GM21381 (cell line): ENCODE data around the gene JAGN1.
"Not testable (repeated sequence)": the region's sequence is repeated elsewhere in the genome, so short reads cannot be mapped to it uniquely, and the experiment has no call there.

Experiments
- ATAC-seq: cut with Tn5 transposase; IDR thresholded peaks from one replicate; pipeline ENCODE4 v1.9.1; 2021; ENCODE audit warnings: mild to moderate bottlenecking, moderate library complexity; ENCODE audit not compliant: unreplicated experiment

The JAGN1 gene

DNA sequence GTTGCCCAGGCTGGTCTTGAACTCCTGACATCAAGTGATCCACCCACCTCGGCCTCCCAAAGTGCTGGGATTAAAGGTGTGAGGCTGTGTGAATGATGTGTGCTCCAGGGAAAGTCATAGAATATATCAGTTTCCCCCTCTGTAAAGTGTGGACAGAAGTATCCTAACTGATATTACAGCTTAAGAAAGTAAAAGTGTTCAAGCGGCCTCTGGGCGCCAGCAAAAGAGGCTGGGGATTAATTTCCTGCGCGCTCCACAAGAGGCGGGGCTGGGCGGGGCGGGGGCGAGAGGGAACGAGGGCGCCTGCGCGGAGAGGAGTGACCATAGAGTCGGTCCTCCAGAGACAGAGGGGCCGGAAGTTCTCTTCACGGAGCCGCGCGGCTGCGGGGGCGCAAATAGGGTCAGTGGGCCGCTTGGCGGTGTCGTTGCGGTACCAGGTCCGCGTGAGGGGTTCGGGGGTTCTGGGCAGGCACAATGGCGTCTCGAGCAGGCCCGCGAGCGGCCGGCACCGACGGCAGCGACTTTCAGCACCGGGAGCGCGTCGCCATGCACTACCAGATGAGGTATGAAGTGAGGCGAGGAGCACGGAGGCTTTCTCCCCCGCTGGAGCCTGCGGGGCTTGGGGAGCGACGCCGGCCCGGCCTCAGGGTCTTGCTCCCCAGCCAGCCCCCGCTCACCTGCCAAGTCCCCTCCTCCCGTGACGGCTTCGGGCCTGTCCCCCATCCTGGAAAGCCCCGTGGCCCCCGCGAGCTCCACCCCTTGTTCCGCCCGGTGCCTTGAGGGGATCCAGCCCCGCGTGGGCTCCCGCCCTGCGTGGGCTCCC is at the start of gene JAGN1:
JAGN1 (plus strand) TSS at position 362 of the 823 bp plus-strand sequence; CDS start at position 475, 113 bp downstream.
- peak; percentile 73 for ATAC-seq

DNA sequence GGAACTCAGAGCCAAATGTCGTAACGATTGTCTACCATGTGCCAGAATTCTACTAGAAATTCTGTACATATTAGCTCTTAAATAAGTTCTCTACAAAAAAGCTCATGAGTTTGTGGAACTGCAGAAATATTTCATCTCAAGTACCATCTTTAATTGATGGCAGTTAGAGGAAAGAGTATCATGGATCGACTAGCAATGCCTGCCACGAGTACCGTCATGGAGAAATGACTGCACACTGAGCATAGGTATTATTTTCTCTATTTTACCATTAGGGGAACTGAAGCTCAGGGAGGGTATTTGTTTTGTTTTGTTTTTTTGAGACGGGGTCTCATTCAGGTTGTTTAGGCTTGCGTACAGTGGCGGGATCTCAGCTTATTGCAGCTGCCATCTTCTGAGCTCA is 49.4 kb upstream of the JAGN1 start:
- ATAC-seq = no peak

DNA sequence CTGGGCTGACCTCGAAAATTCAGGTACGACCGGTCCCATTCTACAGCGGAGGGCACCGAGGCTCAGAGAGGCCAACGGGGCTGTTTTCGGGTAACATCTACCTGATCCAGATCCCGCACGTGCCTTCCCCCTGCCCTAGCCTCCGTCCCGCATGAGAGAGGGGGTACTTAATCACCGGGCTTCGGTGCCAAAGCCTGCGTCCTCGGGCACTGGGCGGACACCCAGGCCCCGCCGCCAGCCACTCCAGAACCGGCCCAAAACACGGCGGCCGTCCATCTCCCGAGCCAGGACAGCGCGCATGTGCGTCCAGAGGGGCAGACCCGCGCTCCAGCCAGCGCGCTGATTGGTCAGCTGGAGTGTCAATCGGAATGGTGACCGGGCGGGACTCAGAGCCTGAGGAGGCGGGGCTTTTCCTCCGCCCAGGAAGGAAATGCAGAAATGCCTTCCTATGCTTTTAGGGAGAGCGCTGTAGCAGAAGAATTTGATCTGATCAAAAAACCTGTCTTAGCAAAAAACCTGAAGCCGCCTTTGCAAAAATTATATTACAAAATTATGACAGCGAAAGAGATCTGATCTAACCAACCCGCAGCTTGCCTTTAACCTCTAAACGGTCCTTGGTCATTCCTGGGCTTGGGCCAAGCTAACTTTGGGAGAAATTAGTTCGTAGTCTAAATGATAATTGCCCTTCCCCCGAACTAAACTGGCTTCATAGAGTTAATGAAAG is 46.5 kb upstream of the JAGN1 start, which contains the start of gene RPUSD3:
RPUSD3 (minus strand) TSS at position 294 of the 724 bp plus-strand sequence; CDS start at position 276, 18 bp downstream.
- ATAC-seq = peak; percentile 97

DNA sequence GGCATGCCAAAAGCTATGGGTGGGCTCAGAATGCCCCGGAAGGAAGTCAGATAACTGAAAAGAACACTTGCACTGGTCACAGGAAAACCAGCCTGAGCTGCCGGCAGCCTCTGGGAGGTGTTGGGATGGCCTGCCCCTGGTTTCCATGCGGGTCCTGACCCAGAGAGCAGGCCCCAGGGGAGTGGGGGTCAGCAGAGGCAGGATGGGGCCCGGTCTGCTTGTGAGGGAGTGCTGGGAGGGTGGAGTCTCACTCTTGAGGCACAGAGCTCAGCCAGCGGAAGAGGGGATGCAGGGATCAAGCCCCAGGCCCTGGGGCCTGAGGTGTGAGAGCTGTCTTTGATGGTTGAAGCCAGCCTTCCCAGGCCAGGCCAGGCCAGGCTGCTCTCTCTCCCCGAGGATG is 44.2 kb upstream of the JAGN1 start:
- no peak for ATAC-seq

DNA sequence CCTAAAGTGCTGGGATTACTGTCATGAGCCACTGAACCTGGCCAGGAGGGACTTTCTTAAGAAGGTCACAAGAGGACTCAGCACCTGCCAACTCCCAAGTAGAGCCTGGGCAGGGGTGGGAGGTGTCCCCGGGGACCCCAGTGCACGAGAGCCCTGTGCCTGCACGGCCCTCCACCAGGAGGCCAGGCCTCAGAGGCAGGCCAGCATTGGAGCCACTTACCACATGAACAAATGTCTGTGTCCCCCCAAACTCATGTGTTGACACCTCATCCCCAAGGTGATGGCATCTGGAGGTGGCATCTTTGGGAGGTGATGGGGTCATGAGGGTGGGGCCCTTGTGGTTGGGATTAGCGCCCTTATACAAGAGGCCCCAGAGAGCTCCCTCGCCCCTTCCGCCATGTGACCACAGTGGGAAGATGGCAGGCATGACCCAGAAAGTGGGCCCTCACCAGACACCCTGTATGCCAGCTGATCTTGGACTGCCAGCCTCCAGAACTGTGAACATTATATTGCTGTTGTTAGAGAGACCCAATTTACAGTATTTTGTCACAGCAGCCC is 43.4 kb upstream of the JAGN1 start:
- no peak for ATAC-seq

DNA sequence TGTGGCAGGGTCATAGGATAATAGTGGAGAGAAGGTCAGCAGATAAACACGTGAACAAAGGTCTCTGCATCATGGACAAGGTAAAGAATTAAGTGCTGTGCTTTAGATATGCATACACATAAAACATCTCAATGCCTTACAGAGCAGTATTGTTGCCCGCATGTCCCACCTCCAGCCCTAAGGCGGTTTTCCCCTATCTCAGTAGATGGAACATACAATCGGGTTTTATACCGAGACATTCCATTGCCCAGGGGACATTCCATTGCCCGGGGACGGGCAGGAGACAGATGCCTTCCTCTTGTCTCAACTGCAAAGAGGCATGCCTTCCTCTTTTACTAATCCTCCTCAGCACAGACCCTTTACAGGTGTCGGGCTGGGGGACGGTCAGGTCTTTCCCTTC is 42.5 kb upstream of the JAGN1 start:
- not testable (repeated sequence) for ATAC-seq

DNA sequence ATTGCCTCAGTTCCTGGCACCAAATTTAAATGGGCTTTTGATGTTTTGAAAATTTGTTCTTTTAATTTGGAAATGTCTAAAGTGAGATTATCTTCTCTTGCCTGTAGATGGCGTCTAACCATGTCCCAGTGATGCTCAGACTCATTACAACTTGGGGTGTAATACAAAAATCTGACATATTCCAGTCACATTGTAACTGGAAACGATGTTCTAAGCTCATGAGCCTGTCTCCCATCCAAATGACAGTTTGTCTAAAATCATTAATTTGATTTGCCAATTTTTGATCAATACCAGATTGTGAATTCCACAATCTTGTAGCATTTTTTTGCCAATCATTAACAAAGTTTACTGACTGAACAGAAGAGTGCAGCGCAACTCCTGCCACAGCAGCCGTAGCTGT is 41.5 kb upstream of the JAGN1 start:
- not testable (repeated sequence) for ATAC-seq

DNA sequence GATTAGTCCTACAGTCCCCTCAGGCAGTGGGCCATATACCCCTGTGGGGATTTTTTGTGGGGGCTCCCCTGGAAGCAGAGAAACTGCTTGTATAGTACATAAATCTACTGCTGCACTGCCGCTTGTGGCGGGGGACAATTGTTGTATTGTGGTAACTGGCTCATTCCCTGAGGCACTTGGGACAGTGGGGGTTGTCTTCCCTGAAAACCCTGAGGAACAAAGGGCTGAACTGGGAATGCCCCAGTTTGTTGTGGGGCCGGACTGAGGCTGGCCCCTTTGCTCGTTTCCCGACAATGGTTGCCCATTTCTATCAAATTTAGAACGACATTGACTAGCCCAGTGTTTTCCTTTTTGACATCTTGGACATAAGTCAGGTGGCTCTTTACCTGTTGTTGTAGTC is 39.0 kb upstream of the JAGN1 start:
- ATAC-seq = not testable (repeated sequence)

DNA sequence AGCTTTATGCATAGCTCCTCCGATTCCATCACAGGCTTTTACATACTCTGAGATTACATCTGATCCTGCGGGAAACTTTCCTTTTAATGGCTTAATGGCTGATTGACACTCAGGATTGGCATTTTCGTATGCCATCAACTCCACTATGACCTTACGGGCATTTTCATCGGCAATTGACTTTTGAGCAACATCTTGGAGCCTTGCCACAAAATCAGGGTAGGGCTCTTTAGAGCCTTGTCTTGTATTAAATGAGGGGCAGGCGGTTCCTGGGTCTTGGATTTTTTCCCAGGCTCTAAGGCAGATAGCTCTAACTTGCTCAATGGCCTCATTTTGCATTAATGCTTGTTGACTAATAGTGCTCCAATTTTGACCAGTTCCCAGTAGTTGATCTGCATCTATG is 38.5 kb upstream of the JAGN1 start:
- ATAC-seq = not testable (repeated sequence)

DNA sequence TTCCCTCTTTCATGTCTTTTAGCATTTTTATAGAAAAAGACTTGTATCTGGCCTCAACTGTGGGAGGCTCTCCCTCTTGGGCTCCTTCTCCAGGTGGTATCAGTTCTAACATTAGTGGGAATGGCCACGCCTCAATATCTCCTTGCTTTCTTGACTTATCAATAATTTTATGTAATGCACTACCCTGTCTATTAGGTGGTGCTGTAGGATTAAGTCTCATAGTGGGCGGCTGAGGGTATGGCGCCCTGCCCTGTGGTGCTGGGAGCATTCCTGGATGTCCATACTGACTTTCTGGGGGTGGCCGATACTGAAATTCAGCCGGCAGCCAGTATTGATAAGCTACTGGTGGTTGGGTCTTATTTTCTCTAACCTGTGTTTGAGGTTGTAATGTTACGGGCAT is 37.9 kb upstream of the JAGN1 start:
- no peak for ATAC-seq

DNA sequence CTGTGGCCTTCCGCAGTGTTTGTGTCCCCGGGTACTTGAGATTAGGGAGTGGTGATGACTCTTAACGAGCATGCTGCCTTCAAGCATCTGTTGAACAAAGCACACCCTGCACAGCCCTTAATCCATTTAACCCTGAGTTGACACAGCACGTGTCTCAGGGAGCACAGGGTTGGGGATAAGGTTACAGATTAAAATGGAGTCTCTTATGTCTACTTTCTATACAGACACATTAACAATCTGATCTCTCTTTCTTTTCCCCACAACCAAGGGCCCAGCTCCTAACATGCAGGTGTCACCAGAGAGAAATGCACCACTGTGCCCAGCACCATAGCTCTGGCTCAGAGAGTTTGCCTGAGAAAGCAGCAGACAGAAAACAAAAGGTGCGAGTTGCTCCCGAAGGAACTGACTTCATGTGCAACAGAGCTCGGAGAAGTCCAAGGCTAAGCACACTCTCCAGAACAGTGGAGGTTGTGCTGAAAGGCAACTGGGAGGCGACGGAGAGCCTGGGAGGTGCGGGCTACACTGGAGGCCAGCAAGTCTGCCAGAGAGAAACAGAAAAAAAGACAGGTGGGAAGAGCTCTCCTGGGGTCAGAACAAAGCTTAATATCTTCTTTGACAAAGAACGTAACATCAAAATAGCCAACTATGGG is 36.0 kb upstream of the JAGN1 start:
- ATAC-seq = not testable (repeated sequence)

DNA sequence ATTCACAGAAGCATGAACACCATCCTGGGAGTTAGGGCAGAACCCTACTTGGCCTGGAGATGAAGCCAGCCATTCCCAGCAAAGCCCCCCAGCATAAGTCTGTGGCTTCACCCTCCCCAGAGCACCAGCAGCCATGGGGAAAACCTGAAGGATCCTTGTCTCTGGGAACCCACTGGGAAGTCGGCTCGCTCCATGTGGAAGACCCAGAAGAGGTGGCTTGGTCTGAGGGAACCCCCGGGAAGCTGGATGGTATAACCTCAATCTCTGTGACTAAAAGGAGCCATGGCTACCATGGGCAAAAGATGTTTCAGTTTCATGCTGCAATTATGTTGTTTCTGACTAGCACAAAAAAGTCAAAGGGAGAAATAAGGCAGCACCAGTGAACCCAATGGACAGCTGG is 34.8 kb upstream of the JAGN1 start:
- no peak for ATAC-seq

DNA sequence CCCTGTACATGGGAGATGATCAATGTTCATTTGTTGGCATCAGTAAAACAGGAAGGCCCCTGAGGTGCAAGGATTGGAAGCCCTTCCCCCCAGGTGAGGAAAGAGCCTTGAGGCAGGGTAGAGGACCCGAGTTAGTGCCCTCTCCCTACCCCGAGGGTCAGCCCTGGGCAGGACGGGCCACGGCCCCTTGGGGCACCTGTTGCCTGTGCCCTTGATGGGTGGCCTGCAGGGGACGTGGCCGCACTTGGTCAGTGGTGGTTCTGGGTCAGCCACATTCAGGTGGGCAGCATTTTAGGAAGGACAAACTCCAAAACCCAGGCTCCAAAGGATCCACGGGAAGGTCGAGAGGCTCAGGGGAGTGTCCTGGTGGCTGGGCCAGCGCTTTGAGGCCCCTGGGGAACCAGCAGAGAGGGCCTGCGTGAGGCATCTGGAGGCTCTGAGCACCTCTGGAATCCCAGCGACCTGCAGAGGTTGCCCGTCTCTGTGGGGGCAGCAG is 30.8 kb upstream of the JAGN1 start:
- no peak for ATAC-seq

DNA sequence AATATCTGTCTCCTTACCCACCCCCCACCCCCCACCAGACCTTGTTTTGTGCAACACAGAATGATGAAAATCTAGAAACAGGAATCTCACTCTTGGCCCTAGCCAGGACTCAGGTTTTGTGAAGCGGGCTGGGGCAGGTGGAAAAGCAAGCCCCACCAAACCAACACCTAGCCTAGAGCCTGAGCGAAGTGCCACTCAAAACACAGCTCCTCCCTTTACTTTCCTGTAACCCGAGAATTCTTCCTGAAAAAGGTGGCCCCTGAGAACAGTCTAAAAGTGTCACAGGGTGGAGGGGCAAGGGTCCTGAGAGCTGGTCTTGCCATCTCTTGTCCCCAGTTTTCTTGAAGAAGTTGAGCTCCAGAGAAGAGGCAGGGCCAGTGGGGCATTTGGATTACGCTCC is 29.2 kb upstream of the JAGN1 start:
- ATAC-seq = no peak

DNA sequence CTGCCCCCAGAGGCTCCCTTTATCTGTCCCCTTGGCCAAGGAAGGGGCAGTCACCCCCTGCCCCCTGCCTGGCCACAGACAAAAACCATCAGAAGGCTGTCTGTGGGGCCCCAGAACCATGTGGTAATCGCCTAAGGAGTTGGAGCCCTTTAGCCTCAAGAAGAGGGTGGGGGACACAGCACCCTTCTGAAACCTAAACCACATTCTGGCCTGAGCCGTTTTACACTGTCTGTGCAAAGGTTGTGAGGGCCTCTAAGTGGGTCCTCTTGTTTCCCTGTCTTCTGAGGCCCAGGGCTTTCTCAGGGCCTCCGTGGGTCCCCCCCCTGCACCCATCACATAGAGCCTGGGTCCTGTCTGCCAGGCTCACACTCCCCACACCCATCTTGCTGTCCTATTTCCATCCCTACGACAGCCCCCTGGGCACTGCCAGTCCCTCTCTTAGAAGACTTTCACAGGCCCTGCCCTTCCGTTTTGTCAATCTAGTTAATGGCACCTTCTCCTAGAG is 28.7 kb upstream of the JAGN1 start:
- no peak for ATAC-seq

DNA sequence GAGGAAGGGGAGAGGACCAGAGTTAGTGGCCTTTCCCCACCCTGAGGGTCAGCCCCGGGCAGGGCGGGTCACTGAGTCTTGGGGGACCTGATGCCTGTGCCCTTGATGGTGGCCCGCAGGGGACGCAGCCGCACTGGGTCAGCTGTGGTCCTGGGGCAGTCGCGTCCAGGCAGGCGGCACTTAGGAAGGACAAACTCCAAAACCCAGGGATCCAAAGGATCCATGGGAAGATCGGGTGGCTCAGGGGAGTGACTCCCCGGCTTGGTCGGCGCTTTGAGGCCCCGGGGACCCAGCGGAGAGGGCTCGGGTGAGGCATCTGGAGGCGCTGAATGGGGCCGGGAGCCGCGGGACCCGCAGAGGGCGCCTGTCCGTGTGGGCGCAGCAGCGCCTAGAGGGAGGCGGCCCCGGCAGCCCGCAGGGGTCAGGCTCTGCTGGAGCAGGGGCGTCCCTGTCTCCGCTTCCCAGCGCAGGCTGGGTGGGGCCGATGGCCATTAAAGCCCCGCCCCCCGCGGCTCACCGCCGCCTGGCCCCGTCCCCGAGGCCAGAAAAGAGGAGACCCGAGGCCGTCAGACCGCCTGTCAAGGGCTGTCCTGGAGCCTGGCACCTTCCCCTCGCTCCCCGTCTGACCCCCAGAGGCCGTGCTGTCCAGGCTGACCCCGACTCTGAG is 27.9 kb upstream of the JAGN1 start:
- no peak for ATAC-seq

DNA sequence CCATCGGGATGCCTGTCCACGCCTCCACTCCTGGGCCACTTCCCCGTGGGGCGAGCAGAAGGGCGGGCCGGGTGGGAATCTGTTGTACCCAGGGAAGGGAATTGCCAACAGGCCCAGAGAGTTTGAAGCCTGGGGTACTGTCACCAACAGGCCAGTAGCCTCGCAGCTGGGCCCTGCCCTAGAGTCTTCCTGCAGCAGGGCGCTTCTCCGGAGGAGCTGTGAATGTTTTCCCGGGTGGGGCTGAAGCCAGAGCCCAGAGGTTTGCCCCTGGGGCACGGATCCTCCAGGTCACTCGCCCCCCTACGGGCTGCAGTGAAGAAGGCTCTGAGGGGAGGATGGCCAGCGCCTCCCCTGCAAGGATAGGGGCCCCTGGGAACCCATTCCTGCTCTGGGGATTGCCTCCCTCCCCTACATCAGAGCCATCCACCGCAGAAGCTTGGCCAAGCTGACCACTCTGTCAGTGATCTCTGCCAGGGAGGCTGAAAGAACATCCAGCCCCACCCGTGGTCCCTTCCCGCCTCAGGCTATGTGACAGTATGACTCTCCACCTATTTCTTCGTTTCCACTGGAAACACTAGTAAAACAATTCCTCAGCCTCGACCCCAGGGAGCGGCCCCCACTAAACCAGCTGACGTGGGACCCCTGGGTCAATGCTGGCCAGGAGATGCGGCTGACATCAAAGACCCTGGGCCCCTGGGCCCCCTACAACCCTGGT is 27.2 kb upstream of the JAGN1 start:
- no peak for ATAC-seq

DNA sequence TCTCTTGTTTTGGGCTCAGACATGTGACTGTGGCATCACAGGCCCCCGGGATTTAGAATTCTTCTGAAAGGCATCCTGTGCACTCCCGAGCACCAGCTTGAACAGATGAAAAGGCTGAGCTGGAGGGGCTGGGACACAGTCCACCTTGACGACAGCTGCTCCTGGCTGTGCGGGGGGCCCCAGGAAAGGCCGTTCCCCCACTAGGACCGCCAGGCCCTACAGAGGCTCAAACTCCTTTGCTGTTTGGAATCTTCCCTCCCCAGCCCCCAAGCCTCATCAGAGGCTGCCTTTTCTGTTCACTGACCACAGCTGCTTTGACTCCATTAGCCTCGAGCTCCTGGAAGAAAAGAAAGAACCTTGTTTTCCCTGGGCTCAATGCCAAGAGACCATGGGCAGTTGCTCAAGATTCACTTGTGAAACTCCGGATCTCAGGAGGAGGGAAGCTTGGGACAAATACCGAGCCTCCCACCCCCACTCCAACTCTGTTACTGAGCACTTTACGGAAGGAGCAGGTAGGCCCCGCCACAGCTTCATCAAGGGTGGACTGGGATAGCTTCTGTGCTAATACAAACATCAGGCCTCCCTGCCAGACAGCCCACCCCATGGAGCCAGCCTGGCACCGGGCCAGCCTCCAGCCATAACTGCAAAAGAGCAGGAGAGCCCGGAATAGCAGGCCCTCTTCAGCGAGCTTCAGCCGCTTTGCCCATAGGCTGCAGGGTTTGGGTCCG is 26.0 kb upstream of the JAGN1 start:
- no peak for ATAC-seq

DNA sequence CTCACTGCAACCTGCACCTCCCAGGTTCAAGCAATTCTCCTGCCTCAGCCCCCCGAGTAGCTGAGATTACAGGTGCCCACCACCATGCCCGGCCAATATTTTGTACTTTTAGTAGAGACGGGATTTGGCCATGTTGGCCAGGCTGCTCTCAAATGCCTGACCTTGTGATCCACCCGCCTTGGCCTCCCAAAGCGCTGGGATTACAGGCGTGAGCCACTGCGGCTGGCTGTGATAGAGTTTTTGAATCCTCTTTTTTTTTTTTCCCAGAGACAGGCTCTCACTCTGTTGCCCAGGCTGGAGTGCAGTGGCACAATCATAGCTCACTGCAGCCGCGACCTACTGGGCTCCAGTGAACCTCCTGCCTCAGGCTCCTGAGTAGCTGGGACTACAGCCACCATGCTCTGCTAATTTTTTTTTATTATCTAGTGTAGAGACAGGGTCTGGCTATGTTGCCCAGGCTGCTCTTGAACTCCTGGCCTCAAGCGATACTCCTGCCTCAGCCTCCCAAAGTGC is 25.2 kb upstream of the JAGN1 start:
- ATAC-seq = not testable (repeated sequence)
